NCI-H748 treated with DMSO at 0.1 percent for 48 hours (cell line): ENCODE results near the gene DPP4.
"Not testable (repeated sequence)": the region's sequence is repeated elsewhere in the genome, so short reads cannot be mapped to it uniquely, and the experiment has no call there.

Source experiments
- DNase-seq: peaks from one replicate; lab custom pipeline; 2025; lab: John Stamatoyannopoulos, UW

Gene DPP4

DNA sequence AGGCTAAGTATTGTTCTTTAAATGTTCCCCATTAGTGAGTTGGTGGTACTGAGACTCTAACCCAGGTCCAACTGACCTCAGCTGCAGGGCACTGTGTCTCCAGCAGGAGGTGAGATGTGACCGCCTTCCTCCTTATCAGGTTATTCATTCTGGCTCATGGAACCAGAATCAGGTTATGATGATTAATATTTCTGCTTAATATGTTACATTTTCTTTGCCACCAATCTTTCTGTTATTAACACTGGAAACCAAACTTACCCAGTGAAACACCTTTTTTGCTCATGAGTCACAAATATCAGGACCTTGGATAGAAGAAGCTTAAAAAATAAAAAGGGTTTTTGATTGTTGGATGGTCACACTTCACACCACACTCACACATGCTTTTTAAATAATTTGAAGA, 85.4 kb downstream of the DPP4 start:
- DNase-seq = no peak

DNA sequence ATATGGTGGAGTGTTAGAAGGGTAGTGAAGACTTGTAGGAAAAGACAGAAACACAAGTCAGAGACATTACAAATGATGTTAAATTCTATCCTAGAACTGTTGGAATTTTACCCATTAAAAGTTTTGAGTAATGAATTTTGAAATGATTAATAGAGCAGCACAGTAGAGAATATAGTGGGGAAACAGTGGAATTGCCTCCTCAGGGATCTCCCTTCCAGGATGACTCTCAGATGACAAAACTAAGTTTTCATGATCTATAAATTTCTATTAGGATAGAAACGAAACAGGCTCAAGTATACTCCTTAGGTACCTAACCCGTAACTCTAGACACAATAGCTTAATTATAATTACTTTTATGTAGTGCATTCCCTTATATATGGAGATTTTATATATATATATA, 86.7 kb downstream of the DPP4 start:
- DNase-seq = no peak

DNA sequence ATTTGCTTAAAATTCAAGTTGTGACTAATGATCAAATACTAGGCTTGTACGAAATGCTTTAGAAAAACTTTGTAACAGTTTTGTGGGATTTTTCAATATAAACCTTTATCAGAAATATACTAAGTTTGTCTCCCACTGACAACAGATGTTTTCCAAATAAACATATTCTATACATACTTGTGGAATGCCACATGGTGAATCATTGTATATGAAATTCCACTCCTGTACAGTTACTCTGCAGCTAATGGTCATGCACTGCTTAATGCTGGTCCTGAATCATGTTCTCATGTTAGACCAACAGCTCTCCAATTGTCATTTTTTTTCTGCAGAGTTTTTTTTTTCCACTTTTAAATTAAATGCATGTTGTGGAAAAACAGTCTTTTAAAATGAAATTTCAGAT, 90.1 kb downstream of the DPP4 start:
- DNase-seq = no peak

DNA sequence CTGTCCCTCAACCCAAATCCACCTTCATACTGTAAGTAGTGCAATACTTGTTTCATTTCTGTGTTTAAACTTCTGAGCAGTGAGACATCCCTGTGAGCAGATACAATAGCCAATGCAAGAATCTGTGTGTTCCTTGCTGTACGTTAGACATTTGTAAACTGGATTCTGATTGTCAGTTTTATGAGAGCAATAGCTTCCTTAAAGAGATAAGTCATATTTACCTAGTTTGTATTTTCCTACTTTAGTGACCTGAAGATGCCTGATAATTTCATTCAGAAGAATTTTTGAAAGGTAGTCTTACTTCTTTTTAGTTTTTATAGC, 90.7 kb downstream of the DPP4 start:
- DNase-seq = no peak

DNA sequence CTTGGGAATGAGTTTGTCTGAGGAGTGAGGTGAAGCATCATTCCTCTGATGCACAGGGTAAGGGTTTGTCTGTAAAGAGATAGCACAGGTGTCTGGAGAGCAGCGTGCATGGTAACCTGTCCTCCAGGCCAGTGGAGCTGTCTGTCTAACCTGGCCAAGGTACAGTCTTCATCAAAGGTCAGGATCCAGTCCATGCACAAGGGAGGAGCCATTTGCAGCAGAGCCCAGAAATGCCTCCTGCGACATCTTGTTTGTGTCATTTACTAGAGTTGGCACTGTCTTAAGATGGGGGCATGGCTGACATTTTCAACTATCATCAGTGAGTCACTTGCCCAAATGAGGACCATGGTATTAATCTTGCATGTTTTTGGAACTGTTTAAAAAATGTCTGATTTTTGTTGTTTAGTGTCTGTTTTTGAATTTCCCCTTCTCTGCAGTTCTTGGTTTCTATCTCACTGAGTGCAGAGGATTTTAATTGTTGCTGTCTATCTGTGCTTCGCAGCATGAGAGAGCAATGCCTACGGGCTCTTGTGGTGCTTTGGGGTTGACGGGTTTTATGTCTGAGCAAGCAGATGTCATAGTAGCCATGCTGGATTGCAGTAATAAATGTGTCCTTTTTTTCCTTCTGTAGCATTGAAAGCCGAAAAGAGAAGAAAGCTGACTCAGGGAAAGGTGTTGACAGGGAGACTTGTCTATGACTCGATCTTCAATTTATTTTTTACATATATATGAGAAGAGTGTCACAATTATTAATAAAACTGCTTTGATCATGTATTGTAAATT, 91.3 kb downstream of the DPP4 start:
- DNase-seq = no peak

DNA sequence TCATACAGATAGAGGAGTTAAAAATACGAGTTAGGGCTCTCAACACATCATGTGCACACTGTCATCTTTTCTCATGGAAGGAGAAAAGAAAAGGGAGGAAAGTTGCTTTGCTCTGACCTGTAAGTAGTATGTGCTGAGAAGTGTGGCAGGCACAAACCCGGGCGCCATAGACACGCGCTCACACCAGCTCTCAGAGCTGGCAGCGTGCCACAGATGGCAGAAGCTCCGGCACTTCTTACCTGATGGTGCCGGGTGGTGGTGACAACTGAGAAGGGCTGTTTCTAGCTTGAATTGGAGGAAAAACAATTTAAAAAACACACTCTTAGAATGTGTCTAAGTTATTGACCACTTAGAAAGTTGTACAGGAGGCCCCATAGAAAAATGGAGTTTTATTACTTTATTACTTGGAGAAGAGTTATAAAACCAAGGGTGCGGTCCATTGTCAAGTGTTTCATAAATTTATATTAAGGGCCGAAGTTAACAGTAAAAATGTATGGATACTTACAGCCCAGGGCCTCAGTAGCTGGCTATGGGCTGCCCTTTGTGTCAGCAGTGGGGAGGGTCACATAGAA, 92.2 kb downstream of the DPP4 start:
- DNase-seq = no peak

DNA sequence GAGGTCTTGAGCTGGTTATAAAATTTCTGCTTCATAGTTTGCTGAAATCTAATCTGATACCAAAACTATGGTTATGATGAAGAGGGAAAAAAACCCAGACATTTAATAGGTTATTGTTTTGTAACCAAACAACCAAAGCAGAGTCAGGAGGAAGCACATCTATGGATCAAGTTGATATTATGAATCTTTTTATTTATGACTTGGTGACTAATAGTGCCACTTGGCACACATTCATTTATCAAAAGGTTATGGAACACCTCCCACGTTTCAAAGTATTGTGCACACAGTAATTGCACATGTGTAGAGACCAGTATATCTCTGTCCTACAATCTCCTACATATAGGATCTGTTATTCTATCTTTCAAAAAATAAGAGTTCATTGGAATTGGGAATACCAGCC, 93.0 kb downstream of the DPP4 start:
- no peak for DNase-seq

DNA sequence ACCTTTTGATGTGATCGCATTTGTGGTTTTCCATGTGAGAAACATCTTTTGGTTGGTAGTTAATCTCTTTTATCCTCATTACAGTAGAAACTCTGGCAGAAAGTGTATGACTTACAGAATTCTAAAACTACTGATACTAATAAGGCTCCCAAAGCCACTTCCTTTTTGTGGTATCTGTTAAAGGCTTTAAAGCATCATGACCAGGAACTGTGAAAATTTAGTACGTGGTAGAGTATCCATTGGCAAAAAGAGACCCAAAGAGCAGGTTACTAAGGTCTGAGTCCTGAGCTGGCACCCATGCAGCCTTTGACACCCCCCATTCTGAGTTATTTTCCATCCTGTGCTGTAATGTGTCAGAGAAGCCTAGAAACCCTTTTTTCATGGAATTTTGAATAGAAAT, 94.5 kb downstream of the DPP4 start:
- DNase-seq = no peak

DNA sequence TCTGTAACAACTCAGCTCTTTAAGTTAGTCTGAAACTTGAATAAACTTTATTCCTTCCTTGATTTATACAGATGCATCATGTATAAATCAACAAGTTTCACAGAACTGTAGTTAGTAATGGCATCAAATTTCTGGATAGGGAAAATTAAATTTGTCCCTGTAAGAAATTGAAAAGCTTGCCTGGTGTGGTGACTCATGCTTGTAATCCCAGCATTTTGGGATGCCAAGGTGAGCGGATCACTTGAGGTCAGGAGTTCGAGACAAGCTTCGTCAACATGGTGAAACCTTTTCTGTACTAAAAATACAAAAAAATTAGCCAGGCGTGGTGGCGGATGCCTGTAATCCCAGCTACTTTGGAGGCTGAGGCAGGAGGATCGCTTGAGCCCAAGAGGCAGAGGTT, 96.1 kb downstream of the DPP4 start:
- not testable (repeated sequence) for DNase-seq

DNA sequence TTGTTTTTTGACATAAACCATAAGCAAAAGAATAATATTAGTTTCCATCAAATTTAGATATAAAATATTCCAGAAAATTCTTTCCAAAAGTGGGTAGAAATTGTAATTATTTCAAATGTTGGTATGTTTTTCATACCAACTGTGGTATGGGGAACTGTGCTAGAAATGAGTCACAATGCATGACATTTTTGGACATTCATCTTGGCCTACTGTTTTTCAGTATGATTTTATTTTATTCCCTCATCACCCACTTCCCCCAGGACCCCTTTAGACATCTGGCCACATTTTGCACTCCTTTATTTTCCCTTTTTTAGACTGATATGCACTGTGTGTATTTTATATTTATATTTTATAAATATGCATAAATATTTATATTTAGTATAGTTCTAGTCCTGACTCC, 97.1 kb downstream of the DPP4 start:
- DNase-seq = no peak

DNA sequence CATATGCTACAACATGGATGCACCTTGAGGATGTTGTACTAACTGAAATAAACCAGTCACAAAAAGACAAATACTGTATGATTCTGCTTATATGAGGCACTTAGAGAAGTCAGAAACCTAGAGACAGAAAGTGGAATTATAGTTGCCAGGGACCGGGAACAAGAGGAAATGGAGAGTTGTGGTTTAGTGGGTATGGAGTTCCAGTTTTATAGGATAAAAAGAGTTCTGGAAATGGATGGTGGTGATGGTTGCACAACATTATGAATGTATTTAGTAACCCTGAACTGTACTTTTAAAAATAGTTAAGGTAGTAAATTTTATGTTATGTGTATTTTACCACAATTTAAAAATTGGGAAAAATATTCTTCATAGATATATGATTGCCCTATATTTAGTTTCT, 97.7 kb downstream of the DPP4 start:
- no peak for DNase-seq

DNA sequence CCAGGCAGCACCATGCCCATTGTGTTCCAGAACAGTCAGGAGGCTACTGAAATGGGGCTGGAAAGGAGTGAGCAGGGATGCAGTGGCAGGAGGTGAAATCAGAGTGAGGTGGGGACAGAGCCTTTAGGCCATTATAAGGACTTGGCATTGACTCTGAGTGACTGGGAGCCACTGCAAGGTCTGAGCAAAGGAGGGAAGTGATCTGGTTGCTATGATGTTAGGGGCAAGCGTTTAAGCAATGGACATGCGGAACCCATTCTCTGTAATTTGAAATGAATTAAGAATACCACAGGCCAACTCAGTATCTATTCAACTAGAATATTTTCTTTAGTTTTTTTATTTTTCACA, 98.2 kb downstream of the DPP4 start:
- DNase-seq = no peak

DNA sequence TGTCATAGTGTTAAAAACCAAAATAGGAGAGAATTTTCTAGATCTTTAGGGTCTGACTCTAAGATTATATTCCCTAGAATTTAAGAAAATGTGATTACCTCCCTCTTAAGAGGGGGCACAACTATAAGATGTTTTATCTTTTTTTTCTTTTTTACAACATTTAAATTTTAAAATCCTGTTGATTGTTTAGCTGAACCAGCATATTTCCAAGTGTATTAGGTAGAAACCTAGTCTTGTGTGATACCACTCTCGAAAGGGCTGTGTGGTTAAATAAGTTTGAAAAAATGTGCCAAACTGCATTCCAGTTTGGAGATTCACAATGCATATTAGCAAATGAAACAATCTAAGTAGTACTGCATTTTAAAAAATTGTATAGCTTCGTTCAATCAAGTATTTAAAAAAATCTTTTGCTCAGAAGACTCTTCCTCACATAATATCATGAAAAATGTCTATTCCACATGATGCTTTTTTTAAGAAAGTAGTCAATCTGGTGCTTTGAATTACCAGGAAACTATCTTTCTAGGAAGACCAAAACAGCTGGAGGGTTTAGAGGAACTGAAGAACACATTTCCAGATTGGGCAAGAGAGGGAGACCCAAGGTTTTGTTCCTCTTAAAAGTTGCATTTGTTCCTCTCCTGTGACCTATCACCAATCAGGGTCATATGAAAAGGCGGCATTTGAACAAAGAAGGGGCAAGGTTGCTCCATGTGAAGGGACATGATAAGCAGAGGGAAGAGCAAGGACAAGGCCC, 98.8 kb downstream of the DPP4 start:
- no peak for DNase-seq

DNA sequence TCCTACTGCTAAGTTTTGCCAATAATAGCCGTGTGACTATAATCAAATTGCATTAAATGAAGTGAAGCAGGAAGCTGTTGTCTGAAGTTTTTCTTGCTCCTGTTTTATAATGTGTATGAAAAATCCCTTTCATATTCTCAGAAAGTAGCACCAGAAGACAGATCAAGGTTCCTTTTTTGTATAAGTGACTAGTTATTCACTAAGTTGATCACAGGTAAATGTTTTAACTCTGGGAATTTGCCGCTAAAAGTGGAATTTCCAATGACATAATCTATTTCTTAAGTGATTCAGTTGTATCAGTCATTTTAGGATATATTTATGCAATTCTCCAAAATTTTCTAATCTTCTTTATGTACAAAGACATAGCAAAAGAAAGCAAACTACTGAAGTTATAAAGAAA, 99.6 kb downstream of the DPP4 start:
- DNase-seq = no peak

DNA sequence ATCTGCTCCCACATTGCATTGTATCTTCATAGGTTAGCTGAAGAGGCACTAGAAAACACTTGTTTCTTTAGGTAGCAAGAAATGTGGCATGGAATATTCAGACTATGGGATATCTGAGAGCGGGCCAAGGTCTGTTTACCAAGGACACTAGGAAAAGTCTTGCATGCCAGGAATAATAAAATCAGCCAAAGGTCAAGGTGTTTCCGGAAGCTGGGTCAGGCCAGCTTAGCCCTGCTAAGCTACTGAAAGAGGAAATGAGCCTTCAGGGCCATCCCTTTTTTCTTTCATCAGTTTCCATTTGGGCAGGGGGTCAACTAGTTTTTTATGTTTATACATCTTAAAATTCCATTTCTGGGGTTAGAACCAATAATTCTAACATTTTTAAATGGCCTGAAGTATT, 101.1 kb downstream of the DPP4 start:
- DNase-seq = no peak

DNA sequence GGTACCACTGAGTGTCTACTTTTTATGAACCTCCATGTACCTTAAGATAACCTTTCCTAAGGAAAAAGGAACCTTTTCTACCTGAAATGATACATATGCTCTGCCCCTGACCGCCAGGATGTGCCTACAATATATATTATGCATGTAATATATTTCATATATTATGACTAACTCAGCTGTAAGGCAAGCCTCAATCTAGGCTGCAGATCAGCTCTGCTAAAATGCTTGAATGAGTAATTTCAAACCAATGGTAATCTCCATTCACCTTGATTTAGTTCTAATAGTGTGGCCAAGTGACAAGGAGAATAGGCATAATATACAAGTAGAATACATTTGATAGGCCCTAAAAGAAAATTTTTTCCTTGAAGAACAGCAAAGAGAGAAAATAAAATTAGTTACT, 101.8 kb downstream of the DPP4 start:
- no peak for DNase-seq

DNA sequence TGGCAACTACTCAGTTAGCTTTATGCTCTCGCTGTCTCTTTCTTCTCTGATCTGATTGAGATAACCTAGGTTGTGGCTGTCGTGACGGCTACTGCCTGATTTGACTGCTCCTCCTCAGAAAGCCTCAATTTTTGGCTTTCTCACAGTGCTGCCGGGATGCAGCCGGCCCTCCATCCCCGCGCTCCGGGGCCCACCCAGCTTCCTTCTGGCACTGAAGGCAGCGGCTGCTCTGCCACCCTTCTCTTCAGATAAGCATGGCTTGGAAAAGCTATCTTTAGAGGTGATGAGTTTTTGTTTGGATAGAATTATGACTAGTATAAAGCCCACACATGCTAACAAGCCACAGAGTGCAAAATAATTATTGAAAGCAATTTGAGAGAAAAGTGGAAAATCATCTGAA, 102.5 kb downstream of the DPP4 start:
- no peak for DNase-seq

DNA sequence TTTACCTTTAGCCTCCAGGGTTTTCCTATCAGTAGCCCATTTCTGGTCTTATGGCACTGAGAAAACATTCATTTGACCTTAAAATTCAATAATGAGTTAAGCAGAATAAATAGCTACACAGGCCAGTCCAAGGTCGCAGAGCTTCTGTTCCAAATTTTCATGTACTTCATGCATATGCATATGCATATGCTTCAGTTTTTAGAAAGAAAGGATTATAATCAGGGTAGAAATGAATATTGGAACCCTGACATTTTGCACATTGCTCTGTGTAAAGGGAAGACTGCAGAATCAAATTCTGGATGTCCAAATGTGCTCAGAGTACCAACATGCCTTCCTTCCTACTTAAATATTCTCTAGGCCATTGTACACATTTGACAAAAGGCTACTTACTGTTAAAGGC, 104.9 kb downstream of the DPP4 start:
- DNase-seq = no peak

DNA sequence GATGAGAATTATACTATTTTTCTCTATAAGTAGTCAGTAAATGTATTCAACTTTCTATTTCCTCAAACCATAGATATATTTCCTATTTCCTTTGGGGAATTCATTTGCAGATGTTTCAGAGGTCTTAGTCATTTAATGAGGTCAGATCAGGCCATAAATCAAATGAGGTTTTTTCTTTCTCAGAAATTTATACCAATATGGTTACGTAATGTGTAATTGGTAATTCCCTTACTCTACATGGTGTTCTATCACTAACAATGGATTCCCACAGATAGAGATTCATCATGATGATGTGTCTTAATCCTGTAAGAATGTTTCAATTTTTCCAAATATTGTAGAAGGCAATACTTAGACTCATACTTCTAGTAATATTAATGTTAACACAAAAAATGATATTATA, 108.0 kb downstream of the DPP4 start:
- DNase-seq = no peak

DNA sequence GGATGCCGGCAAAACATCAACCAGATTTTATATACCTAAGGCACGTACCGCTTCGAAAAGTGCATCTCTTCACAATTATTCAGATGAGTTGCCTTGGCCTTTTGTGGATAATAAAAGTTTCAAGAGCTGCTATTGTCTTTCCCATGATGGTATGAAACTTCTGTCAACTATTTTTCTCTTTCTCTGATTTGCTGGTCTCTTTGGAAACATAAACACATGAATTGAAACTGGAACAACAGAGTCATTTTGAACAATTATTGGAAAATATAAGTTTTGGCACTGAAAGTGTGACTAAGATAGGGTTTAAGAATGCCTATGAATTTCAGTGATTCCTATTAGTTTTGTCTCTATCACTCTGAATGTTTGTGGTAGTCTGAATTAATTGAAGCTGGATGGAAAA, 109.9 kb downstream of the DPP4 start:
- DNase-seq = no peak

DNA sequence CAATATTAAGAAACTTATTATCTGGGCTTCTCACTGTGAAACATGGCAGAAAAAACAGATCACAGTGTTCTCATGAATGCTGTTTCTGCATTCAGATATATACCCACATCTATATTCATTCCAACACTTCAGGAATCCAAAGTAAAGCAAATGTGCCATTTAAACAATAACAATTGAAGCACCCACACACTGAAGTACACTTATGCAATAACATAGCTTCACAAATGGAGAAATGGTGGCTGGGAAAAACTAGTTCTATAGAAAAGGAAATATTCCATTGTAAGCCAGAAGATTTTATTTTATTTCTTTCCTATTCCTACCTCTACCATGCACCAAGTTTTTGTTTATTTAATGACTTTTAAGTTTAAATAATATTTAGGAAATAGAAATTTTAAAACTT, 111.9 kb downstream of the DPP4 start:
- no peak for DNase-seq

DNA sequence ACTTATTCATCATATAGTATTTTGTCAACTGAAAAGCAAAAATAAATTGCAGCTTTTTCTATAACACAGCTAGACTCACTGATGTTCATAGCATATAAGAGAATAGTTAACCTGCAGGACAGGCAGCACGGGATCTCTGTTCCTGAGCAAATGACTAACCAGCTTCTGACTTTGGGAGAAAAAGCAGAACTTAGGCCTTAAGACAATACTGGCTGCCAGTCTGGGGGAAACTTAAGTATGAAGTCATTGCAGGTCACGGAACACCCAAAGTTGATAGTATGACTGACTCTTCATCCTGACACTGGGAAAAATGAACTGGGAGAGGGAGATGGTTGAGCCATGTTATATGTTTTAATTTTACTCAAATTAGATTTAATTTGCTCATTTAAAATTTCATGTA, 113.0 kb downstream of the DPP4 start:
- DNase-seq = no peak

DNA sequence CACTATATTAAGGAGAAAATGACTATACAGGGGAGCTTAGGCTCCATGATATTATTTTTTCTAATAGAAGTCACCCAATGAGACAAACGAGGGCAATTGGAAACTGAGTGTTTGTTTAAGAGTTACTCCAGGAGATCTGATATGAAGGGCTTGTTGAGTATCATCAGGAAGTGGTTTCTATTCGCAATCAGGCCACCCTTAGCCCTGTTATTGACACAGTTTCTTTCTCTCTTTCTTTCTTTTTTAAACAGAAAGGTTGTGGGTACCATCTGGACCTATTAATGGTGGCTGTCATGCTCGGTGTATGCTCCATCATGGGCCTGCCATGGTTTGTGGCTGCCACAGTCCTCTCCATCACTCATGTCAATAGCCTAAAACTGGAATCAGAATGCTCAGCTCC, 117.3 kb downstream of the DPP4 start:
- DNase-seq = no peak

DNA sequence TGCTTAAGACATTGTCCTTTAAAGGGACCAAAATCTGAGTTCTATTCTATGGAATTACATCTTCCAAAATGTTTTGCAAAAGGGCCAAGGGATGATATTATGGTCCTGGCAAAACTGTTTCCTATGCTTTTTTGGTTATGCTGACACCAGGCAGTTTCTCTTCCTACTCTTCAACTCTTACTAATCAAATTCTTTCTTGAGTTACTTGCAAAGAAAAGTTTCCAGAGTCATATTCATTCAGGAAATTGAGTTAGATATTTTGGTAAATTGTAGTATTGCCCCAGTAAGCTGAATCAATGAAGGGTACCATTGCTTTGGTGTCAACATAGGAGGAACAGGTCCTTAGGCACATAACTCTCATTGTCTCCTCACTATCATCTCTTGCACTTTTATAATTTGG, 118.8 kb downstream of the DPP4 start:
- no peak for DNase-seq
